ENCODE results near the gene TENM3.

The TENM3 gene

GRCh38 chr4:182694551-182694950 lies 451.3 kb downstream of the TENM3 start:
- H3K9me3 ChIP-seq (ENCODE audit: low read length), result no peaks in the 10 kb centered on the region
- no peaks in the 10 kb centered on the region for H3K4me1 ChIP-seq (ENCODE audit: insufficient read depth, low read length, severe bottlenecking)
- no peak overlapping the region for H3K9ac ChIP-seq (ENCODE audit: low read length)
- no peaks in the 10 kb centered on the region for H4K20me1 ChIP-seq (ENCODE audit: insufficient read depth, low read length)
- no peaks in the 10 kb centered on the region for H3K9me2 ChIP-seq (ENCODE audit: low read depth, low read length)
- no peak overlapping the region for H2AFZ ChIP-seq (ENCODE audit: low read length)
- H3K4me3 ChIP-seq (ENCODE audit: low read depth, low read length, poor library complexity, severe bottlenecking), result no peak overlapping the region
- H3K36me3 ChIP-seq (ENCODE audit: insufficient read depth, low read length), result no peaks in the 10 kb centered on the region
- no peaks in the 10 kb centered on the region for H3K79me2 ChIP-seq (ENCODE audit: insufficient read depth, low read length)
- H3K27ac ChIP-seq (ENCODE audit: low read depth, low read length, poor library complexity, severe bottlenecking), result no peak overlapping the region
- TF ChIP-seq, protein P1, sequence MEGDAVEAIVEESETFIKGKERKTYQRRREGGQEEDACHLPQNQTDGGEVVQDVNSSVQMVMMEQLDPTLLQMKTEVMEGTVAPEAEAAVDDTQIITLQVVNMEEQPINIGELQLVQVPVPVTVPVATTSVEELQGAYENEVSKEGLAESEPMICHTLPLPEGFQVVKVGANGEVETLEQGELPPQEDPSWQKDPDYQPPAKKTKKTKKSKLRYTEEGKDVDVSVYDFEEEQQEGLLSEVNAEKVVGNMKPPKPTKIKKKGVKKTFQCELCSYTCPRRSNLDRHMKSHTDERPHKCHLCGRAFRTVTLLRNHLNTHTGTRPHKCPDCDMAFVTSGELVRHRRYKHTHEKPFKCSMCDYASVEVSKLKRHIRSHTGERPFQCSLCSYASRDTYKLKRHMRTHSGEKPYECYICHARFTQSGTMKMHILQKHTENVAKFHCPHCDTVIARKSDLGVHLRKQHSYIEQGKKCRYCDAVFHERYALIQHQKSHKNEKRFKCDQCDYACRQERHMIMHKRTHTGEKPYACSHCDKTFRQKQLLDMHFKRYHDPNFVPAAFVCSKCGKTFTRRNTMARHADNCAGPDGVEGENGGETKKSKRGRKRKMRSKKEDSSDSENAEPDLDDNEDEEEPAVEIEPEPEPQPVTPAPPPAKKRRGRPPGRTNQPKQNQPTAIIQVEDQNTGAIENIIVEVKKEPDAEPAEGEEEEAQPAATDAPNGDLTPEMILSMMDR (IDR thresholded peaks at IDR 0.05; ENCODE audit: low read length), result no peak
- no peaks in the 10 kb centered on the region for H3F3A ChIP-seq (ENCODE audit: insufficient read depth, low read length)
- H3K4me2 ChIP-seq (ENCODE audit: low read length), result no peak overlapping the region
- H3K27me3 ChIP-seq (ENCODE audit: insufficient read depth, low read length), result no peaks in the 10 kb centered on the region

GRCh38 chr4:182695009-182695408 lies 451.8 kb downstream of the TENM3 start:
- H3K9me2 ChIP-seq (ENCODE audit: low read depth, low read length), result no peaks in the 10 kb centered on the region

GRCh38 chr4:182695842-182696241 lies 452.6 kb downstream of the TENM3 start:
- Histone ChIP-seq H2AFZ (ENCODE audit: low read length) (no peak overlapping the region), H3K9me3 (ENCODE audit: low read length) (no peaks in the 10 kb centered on the region), H3F3A (ENCODE audit: insufficient read depth, low read length) (no peaks in the 10 kb centered on the region), H3K9ac (ENCODE audit: low read length) (no peak overlapping the region), H4K20me1 (ENCODE audit: insufficient read depth, low read length) (no peaks in the 10 kb centered on the region), H3K4me3 (ENCODE audit: low read depth, low read length, poor library complexity, severe bottlenecking) (no peak overlapping the region), H3K36me3 (ENCODE audit: insufficient read depth, low read length) (no peaks in the 10 kb centered on the region), H3K27ac (ENCODE audit: low read depth, low read length, poor library complexity, severe bottlenecking) (no peak overlapping the region), H3K79me2 (ENCODE audit: insufficient read depth, low read length) (no peaks in the 10 kb centered on the region), H3K9me2 (ENCODE audit: low read depth, low read length) (no peaks in the 10 kb centered on the region), H3K4me1 (ENCODE audit: insufficient read depth, low read length, severe bottlenecking) (no peaks in the 10 kb centered on the region), H3K4me2 (ENCODE audit: low read length) (no peak overlapping the region), H3K27me3 (ENCODE audit: insufficient read depth, low read length) (no peaks in the 10 kb centered on the region)
- TF ChIP-seq, protein P1 (IDR thresholded peaks at IDR 0.05; ENCODE audit: low read length), result no peak
- no peak for TF ChIP-seq EZH2 (IDR thresholded peaks at IDR 0.05; ENCODE audit: borderline replicate concordance, low read length)

More at GRCh38 chr4:182695009-182695408, 451.8 kb downstream of the TENM3 start:
- Histone ChIP-seq H3K4me1 (ENCODE audit: insufficient read depth, low read length, severe bottlenecking) (no peaks in the 10 kb centered on the region), H3K36me3 (ENCODE audit: insufficient read depth, low read length) (no peaks in the 10 kb centered on the region), H2AFZ (ENCODE audit: low read length) (no peak overlapping the region), H3K9me3 (ENCODE audit: low read length) (no peaks in the 10 kb centered on the region), H3K4me2 (ENCODE audit: low read length) (no peak overlapping the region), H3F3A (ENCODE audit: insufficient read depth, low read length) (no peaks in the 10 kb centered on the region), H3K79me2 (ENCODE audit: insufficient read depth, low read length) (no peaks in the 10 kb centered on the region), H3K27me3 (ENCODE audit: insufficient read depth, low read length) (no peaks in the 10 kb centered on the region), H3K4me3 (ENCODE audit: low read depth, low read length, poor library complexity, severe bottlenecking) (no peak overlapping the region), H4K20me1 (ENCODE audit: insufficient read depth, low read length) (no peaks in the 10 kb centered on the region), H3K9ac (ENCODE audit: low read length) (no peak overlapping the region), H3K27ac (ENCODE audit: low read depth, low read length, poor library complexity, severe bottlenecking) (no peak overlapping the region)
- TF ChIP-seq EZH2 (IDR thresholded peaks at IDR 0.05; ENCODE audit: borderline replicate concordance, low read length), result no peak
- TF ChIP-seq, protein P1 (IDR thresholded peaks at IDR 0.05; ENCODE audit: low read length), result no peak
